Progenitor cell of endocrine pancreas (in vitro differentiated cells): Measurements from ENCODE around the gene APLNR. TPM values are rescaled to one million over a fixed set of nuclear protein-coding genes. Genes with fewer than 3 reads are reported as not detected.

Experiments
- DNase-seq: peaks from one replicate; pipeline ENCODE4 v3.0.0; 2021; ENCODE audit warnings: low spot score; ENCODE audit not compliant: unreplicated experiment
- H3K27ac Mint-ChIP-seq: 2 replicates; pipeline ENCODE4 v1.8.0; 2021; ENCODE audit warnings: mild to moderate bottlenecking, moderate library complexity, mixed read lengths
- H3K27me3 Mint-ChIP-seq: 2 replicates; pipeline ENCODE4 v1.8.0; 2021; ENCODE audit warnings: mixed read lengths
- H3K36me3 Mint-ChIP-seq: 2 replicates; pipeline ENCODE4 v1.8.0; 2022; ENCODE audit warnings: mixed read lengths; ENCODE audit not compliant: insufficient read depth
- H3K4me1 Mint-ChIP-seq: 2 replicates; pipeline ENCODE4 v1.8.0; 2021; ENCODE audit warnings: low read depth, mixed read lengths
- H3K4me3 Mint-ChIP-seq: 2 replicates; pipeline ENCODE4 v1.8.0; 2021; ENCODE audit warnings: low read depth, mild to moderate bottlenecking, moderate library complexity, mixed read lengths
- H3K9me3 Mint-ChIP-seq: 2 replicates; pipeline ENCODE4 v1.8.0; 2021; ENCODE audit warnings: low read depth, mixed read lengths
- total RNA-seq: library from RNA; stranded (reverse); gene quantifications from 2 replicates; pipeline ENCODE4 v1.2.1, GENCODE V29; 2021
- TF ChIP-seq, protein P1 (sequence below): fragments of 200-600 bp; sonication (generic); IDR thresholded peaks from one replicate; pipeline ENCODE4 v1.5.0; 2021; ENCODE audit warnings: antibody characterized with exemption, mild to moderate bottlenecking; ENCODE audit not compliant: unreplicated experiment

The APLNR gene
- total RNA-seq, 1 donor from 2014 or later = 0.12 TPM

DNA sequence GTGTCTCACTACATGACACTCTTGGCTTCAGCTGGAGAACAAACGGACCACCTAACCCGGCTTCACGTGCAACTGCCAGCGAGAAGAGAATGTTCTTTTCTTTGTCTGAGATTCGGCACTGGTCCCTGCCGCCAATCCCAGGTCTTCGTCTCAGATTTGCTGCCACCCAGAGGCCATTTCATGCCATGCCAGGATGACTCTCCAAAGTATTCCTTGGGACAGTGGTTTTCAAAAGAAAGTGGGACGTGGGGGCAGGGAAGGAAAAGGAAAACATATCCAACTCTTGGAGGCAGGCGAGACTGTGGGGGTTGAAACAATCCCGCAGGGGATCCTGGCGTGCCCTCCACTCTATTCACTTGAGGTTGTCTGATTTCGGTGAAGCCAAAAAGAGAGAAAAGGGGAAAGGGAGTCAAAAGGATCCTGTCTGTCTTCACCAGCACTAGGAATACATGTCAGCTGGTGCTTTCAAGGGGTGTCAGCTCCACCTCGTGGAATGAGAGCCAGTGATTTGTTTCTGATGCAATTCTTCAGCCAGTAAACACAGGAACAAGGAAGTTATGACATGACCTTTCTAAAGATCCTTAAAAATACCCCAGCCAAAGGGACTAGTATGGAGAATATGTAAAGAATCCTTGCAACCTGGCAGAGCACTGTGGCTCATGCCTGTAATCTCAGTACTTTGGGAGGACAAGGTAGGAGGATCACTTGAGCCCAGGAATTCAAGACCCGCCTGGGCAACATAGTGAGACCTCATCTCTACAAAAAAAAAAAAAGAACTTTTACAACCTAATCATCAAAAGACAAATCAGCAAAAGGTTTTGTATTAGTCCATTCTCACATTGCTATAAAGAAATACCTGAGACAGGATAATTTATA, 41.0 kb upstream of the APLNR start:
- H3K4me3 Mint-ChIP-seq = no peak overlapping the region
- H3K27ac Mint-ChIP-seq = peak overlapping the region; percentile 29
- H3K4me1 Mint-ChIP-seq = peaks cover 5% of the 10 kb centered on the region
- TF ChIP-seq, protein P1, sequence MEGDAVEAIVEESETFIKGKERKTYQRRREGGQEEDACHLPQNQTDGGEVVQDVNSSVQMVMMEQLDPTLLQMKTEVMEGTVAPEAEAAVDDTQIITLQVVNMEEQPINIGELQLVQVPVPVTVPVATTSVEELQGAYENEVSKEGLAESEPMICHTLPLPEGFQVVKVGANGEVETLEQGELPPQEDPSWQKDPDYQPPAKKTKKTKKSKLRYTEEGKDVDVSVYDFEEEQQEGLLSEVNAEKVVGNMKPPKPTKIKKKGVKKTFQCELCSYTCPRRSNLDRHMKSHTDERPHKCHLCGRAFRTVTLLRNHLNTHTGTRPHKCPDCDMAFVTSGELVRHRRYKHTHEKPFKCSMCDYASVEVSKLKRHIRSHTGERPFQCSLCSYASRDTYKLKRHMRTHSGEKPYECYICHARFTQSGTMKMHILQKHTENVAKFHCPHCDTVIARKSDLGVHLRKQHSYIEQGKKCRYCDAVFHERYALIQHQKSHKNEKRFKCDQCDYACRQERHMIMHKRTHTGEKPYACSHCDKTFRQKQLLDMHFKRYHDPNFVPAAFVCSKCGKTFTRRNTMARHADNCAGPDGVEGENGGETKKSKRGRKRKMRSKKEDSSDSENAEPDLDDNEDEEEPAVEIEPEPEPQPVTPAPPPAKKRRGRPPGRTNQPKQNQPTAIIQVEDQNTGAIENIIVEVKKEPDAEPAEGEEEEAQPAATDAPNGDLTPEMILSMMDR = peak; percentile 80
- peaks cover 3% of the 10 kb centered on the region for H3K27me3 Mint-ChIP-seq
- H3K36me3 Mint-ChIP-seq = no peaks in the 10 kb centered on the region
- peaks cover 3% of the 10 kb centered on the region for H3K9me3 Mint-ChIP-seq
- DNase-seq = peak; percentile 38

DNA sequence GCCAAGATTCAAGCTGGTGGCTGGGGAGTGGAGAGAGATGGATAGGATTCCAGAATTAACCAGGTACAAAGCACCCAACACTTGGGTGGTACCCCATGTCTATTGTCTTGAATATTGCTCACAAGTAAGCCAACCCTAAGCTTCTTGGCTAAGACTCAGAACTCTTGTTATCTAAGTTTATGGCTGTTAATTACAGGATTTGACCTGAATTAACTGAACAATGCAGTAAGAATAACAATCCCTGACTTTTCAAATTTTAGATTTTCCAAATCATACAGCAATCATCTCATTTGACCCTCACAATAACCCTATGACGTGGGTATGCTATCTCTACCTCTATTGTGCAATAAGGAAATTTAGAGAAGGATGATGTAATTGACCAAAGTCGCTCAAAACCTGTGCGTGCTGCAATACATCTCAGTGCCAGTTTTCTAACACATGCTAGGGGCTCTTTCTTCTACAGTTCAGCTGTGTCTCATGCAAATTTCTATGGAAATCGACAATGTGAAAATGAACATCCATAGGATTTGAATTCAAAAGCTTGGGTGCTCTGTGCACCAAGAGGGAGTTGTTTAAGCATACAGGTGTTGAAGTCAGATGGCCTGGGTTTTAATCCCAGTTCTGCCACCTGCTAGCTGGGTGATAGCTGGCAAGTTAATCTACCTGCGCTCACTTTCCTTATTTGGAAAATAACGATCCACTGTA, 40.1 kb upstream of the APLNR start:
- H3K27ac Mint-ChIP-seq = no peak overlapping the region
- peaks cover 3% of the 10 kb centered on the region for H3K9me3 Mint-ChIP-seq
- H3K36me3 Mint-ChIP-seq = no peaks in the 10 kb centered on the region
- no peak for DNase-seq
- TF ChIP-seq, protein P1 = no peak
- H3K4me1 Mint-ChIP-seq = peaks cover 5% of the 10 kb centered on the region
- H3K4me3 Mint-ChIP-seq = no peak overlapping the region
- H3K27me3 Mint-ChIP-seq = peaks cover 3% of the 10 kb centered on the region

GRCh38 chr11:57276169-57276970, 39.3 kb upstream of the APLNR start:
- no peak for DNase-seq
- H3K36me3 Mint-ChIP-seq = no peaks in the 10 kb centered on the region
- H3K4me1 Mint-ChIP-seq = peaks cover 5% of the 10 kb centered on the region
- no peak overlapping the region for H3K4me3 Mint-ChIP-seq
- peaks cover 3% of the 10 kb centered on the region for H3K27me3 Mint-ChIP-seq
- no peak overlapping the region for H3K27ac Mint-ChIP-seq
- H3K9me3 Mint-ChIP-seq = peaks cover 3% of the 10 kb centered on the region
- TF ChIP-seq, protein P1 = no peak

- TF ChIP-seq, protein P1 = no peak
- peaks cover 3% of the 10 kb centered on the region for H3K9me3 Mint-ChIP-seq
- H3K27ac Mint-ChIP-seq = no peak overlapping the region
- H3K4me3 Mint-ChIP-seq = no peak overlapping the region
- peaks cover 3% of the 10 kb centered on the region for H3K27me3 Mint-ChIP-seq
- H3K4me1 Mint-ChIP-seq = peaks cover 5% of the 10 kb centered on the region
- H3K36me3 Mint-ChIP-seq = no peaks in the 10 kb centered on the region
- no peak for DNase-seq
Observed at GRCh38 chr11:57275582-57275981, 38.5 kb upstream of the APLNR start.
